Peyer's patch (tissue), 4 donors: ENCODE results near the gene ZIC5. TPM values are rescaled to one million over a fixed set of nuclear protein-coding genes. Genes with fewer than 3 reads are reported as not detected.

ENCODE experiments used
- DNase-seq, 3 donors: peaks; one replicate each; pipeline ENCODE4 v3.0.0-alpha.2; 2017 to 2019
- H3K27ac ChIP-seq, 4 donors: fragments of 200-600 bp; sonication (generic); one replicate each; pipeline ENCODE4 v1.5.1; 2016 to 2019
- H3K27me3 ChIP-seq, 2 donors: fragments of 200-600 bp; sonication (generic); one replicate each; pipeline ENCODE4 v1.5.1; 2019
- H3K36me3 ChIP-seq, 3 donors: fragments of 200-600 bp; sonication (generic); one replicate each; pipeline ENCODE4 v1.5.1; 2016 to 2019
- H3K4me1 ChIP-seq, 4 donors: fragments of 200-600 bp; sonication (generic); one replicate each; pipeline ENCODE4 v1.5.1; 2016 to 2019
- H3K4me3 ChIP-seq, 4 donors: fragments of 200-600 bp; sonication (generic); 1 replicate in 3 of 4; 2 replicates in 1 of 4; pipeline ENCODE4 v1.5.1; 2016 to 2019; ENCODE audit warnings: mild to moderate bottlenecking in 1 of 4
- H3K9me3 ChIP-seq, 4 donors: fragments of 200-600 bp; sonication (generic); one replicate each; pipeline ENCODE4 v1.5.1; 2016 to 2019; ENCODE audit warnings: mild to moderate bottlenecking in 1 of 4
- POLR2A ChIP-seq, 2 donors: fragments of 450-650 bp; IDR thresholded peaks; one replicate each; pipeline ENCODE4 v1.5.1; 2017; ENCODE audit warnings: antibody characterized with exemption in 2 of 2, mild to moderate bottlenecking in 2 of 2, moderate library complexity in 2 of 2
- total RNA-seq, 4 donors: library from RNA; depleted of rRNA; stranded (reverse); fragments of >200 nt; gene quantifications; one replicate each; pipeline ENCODE4 v1.1.0, GENCODE V29; 2016
- TF ChIP-seq, protein P1 (sequence below), 6 experiments: fragments of 450-650 bp in 4 of 6; fragments of 200-600 bp in 2 of 6; sonication (generic) in 1 of 6; IDR thresholded peaks; one replicate each; pipeline ENCODE4 v1.5.1; 2017 to 2019; ENCODE audit warnings: antibody characterized with exemption in 6 of 6, mild to moderate bottlenecking in 3 of 6, moderate library complexity in 1 of 6

ZIC5 gene
- total RNA-seq, 4 donors from 2014 or later: not detected

DNA sequence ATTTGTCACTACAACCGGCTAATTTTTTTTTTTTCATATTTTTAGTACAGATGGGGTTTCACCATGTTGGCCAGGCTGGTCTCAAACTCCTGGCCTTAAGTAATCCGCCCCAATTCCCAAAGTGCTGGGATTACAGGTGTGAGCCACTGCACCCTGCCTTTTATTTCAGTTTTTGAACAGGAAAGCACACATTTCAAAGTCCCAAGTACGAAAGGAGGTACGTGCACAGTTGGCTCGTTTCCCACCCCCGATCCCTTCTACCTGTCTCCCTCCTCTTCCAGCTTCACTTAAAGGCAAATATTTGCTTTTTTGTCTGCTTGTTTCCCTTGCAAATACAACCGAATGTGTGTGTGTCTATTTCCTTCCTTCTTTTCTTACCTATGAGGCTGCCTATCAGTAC, 30.5 kb downstream of the ZIC5 start:
- no peak overlapping the region for H3K4me3 ChIP-seq
- no peaks in the 10 kb centered on the region for H3K27me3 ChIP-seq
- no peak for TF ChIP-seq POLR2A (IDR thresholded peaks at IDR 0.05)
- TF ChIP-seq, protein P1, sequence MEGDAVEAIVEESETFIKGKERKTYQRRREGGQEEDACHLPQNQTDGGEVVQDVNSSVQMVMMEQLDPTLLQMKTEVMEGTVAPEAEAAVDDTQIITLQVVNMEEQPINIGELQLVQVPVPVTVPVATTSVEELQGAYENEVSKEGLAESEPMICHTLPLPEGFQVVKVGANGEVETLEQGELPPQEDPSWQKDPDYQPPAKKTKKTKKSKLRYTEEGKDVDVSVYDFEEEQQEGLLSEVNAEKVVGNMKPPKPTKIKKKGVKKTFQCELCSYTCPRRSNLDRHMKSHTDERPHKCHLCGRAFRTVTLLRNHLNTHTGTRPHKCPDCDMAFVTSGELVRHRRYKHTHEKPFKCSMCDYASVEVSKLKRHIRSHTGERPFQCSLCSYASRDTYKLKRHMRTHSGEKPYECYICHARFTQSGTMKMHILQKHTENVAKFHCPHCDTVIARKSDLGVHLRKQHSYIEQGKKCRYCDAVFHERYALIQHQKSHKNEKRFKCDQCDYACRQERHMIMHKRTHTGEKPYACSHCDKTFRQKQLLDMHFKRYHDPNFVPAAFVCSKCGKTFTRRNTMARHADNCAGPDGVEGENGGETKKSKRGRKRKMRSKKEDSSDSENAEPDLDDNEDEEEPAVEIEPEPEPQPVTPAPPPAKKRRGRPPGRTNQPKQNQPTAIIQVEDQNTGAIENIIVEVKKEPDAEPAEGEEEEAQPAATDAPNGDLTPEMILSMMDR (IDR thresholded peaks at IDR 0.05): no peak
- H3K9me3 ChIP-seq: no peaks in the 10 kb centered on the region
- no peaks in the 10 kb centered on the region for H3K4me1 ChIP-seq
- H3K27ac ChIP-seq: no peak overlapping the region
- no peaks in the 10 kb centered on the region for H3K36me3 ChIP-seq
- no peak for DNase-seq

DNA sequence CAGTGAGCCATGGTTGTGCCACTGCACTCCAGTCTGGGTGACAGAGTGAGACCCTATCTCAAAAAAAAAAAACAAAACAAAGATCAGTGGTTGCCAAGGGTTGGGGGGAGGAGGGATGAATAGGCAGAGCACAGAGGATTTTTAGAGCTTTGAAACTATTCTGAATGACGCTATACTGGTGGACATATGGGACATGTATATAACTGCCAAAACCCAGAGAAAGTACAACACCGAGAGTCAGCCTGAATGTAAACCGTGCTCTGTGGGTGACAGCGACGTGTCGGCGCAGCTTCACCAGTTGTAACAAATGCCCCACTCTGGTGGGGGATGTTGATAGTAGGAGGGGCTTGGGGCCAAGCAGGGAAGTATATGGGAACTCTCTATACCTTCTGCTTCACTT, 32.9 kb downstream of the ZIC5 start:
- TF ChIP-seq, protein P1 (IDR thresholded peaks at IDR 0.05): no peak
- no peak for TF ChIP-seq POLR2A (IDR thresholded peaks at IDR 0.05)
- Histone ChIP-seq H3K36me3 (no peaks in the 10 kb centered on the region), H3K27me3 (no peaks in the 10 kb centered on the region), H3K9me3 (no peaks in the 10 kb centered on the region), H3K4me3 (no peak overlapping the region), H3K27ac (no peak overlapping the region), H3K4me1 (no peaks in the 10 kb centered on the region)
- no peak for DNase-seq

DNA sequence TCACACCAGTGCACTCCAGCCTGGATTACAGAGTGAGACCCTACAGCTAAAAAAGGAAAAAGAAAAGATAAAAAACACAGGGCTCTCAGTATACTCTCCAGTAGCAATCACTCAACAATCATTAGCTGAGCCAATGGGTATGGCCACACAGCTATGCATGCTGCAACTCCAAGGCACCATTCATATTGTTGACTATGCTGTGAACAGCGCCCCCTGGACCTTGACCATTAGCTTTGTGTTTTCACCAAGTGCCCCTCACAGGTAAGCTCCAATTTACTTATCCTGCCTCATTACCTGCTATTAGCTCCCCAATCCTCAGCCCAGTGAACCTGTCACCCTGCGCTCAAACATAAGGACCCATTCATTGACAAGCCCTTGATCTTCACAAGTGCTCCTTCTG, 35.8 kb downstream of the ZIC5 start:
- no peak for DNase-seq
- no peak overlapping the region for H3K4me3 ChIP-seq
- H3K27ac ChIP-seq: no peak overlapping the region
- H3K4me1 ChIP-seq: no peaks in the 10 kb centered on the region
- H3K9me3 ChIP-seq: no peaks in the 10 kb centered on the region
- H3K27me3 ChIP-seq: no peaks in the 10 kb centered on the region
- no peaks in the 10 kb centered on the region for H3K36me3 ChIP-seq
- TF ChIP-seq, protein P1 (IDR thresholded peaks at IDR 0.05): no peak
- no peak for TF ChIP-seq POLR2A (IDR thresholded peaks at IDR 0.05)

GRCh38 chr13:99932912-99933311, 38.7 kb downstream of the ZIC5 start:
- Histone ChIP-seq H3K27ac (no peak overlapping the region), H3K27me3 (no peaks in the 10 kb centered on the region), H3K36me3 (no peaks in the 10 kb centered on the region), H3K4me3 (no peak overlapping the region), H3K9me3 (no peaks in the 10 kb centered on the region), H3K4me1 (no peaks in the 10 kb centered on the region)
- TF ChIP-seq POLR2A (IDR thresholded peaks at IDR 0.05): no peak
- TF ChIP-seq, protein P1 (IDR thresholded peaks at IDR 0.05): no peak
- DNase-seq: no peak

DNA sequence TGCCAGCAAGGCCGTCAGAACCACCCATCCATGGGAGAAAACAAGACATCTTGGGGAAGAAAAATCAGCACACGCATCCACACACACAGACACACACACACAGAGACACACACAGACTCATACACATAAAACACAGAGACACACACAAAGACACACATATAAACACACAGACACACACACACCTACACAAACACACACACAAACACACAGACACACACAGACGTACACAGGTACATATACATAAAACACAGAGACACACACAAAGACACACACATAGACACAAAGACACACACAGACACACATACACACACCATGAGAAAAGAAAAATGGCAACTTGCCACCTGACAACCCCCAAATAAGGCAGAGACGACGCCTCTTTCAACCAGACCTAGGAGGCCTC, 40.6 kb downstream of the ZIC5 start:
- Histone ChIP-seq H3K27me3 (no peaks in the 10 kb centered on the region), H3K9me3 (no peaks in the 10 kb centered on the region), H3K36me3 (no peaks in the 10 kb centered on the region), H3K4me1 (no peaks in the 10 kb centered on the region), H3K4me3 (no peak overlapping the region), H3K27ac (no peak overlapping the region)
- TF ChIP-seq POLR2A (IDR thresholded peaks at IDR 0.05): no peak
- TF ChIP-seq, protein P1 (IDR thresholded peaks at IDR 0.05): no peak
- no peak for DNase-seq

DNA sequence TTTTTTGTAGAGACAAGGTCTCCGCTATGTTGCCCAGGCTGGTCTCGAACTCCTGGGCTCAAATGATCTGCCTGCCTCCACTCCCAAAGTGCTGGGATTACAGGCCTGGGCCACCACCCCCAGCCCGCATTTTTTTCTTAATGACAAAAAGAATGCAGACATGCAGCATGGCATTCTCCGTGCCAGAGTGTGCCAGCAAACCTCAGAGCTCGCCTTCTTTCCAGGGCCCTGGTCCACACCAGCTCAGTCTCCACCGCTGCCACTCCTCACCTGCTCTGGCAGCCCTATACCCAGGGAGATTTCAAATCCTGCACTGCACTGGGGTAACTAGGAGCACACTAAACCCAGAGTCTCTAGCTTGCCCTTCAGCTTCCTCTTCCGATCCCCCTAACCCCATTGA, 41.7 kb downstream of the ZIC5 start:
- TF ChIP-seq, protein P1 (IDR thresholded peaks at IDR 0.05): no peak
- TF ChIP-seq POLR2A (IDR thresholded peaks at IDR 0.05): no peak
- Histone ChIP-seq H3K9me3 (no peaks in the 10 kb centered on the region), H3K4me1 (no peaks in the 10 kb centered on the region), H3K27me3 (no peaks in the 10 kb centered on the region), H3K27ac (no peak overlapping the region), H3K4me3 (no peak overlapping the region), H3K36me3 (no peaks in the 10 kb centered on the region)
- DNase-seq: no peak
